Measurements from ENCODE around the gene NRP2.

Gene NRP2

GRCh38 chr2:205744074-205744591, 61.8 kb downstream of the NRP2 start:
- Histone ChIP-seq H3K27ac (replicated peaks; ENCODE audit: low read length) (no peak overlapping the region), H3K14ac (ENCODE audit: low read length) (no peak overlapping the region), H3K27me3 (ENCODE audit: control insufficient read depth in 3 of 3, insufficient read depth in 3 of 3, low read depth in 1 of 3, low read length in 3 of 3) (no peaks in the 10 kb centered on the region), H3K4me1 (ENCODE audit: control insufficient read depth in 2 of 2, insufficient read depth in 1 of 2, low read depth in 1 of 2, low read length in 2 of 2) (peaks cover 2 to 7% of the 10 kb centered on the region in 2 donors), H3K18ac (ENCODE audit: low read length) (no peak overlapping the region), H3K4me3 (ENCODE audit: low read length in 2 of 2) (no peak overlapping the region), H3K4ac (ENCODE audit: low read length) (no peak overlapping the region), H2AK5ac (ENCODE audit: low read depth, low read length) (no peak overlapping the region), H2BK5ac (ENCODE audit: low read length) (no peak overlapping the region), H3K9me3 (replicated peaks in 1 of 2; ENCODE audit: control insufficient read depth in 2 of 2, insufficient read depth in 1 of 2, low read depth in 1 of 2, low read length in 2 of 2) (no peaks in the 10 kb centered on the region), H2BK120ac (ENCODE audit: low read depth, low read length) (no peak overlapping the region), H3K36me3 (replicated peaks in 1 of 2; ENCODE audit: control insufficient read depth in 2 of 2, insufficient read depth in 2 of 2, low read length in 2 of 2) (peaks cover 6 to 96% of the 10 kb centered on the region in 2 donors), H2BK15ac (ENCODE audit: low read length) (no peak overlapping the region), H3K9ac (ENCODE audit: low read depth, low read length, poor library complexity) (no peak overlapping the region), H3K79me1 (ENCODE audit: low read depth, low read length) (no peaks in the 10 kb centered on the region), H3K23ac (ENCODE audit: low read depth, low read length, poor library complexity) (no peak overlapping the region), H4K8ac (ENCODE audit: low read depth, low read length) (no peak overlapping the region), H2BK12ac (ENCODE audit: low read length) (no peak overlapping the region), H2AFZ (ENCODE audit: low read length) (no peak overlapping the region), H3K4me2 (ENCODE audit: insufficient read depth, low read length, poor library complexity, severe bottlenecking) (no peak overlapping the region), H4K91ac (ENCODE audit: low read depth, low read length, poor library complexity) (no peak overlapping the region)
- no CpG with 5 or more reads among the region's 7 CpGs for WGBS, 2 donors (ENCODE audit: extremely low coverage in 2 of 2, insufficient read length in 2 of 2, insufficient replicate concordance in 1 of 2)
- DNase-seq (ENCODE audit: low spot score) = no peak

GRCh38 chr2:205745661-205746419, 63.5 kb downstream of the NRP2 start:
- peaks cover 2 to 8% of the 10 kb centered on the region in 2 donors for H3K4me1 ChIP-seq (ENCODE audit: control insufficient read depth in 2 of 2, insufficient read depth in 1 of 2, low read depth in 1 of 2, low read length in 2 of 2)
- H3K14ac ChIP-seq (ENCODE audit: low read length) = no peak overlapping the region
- no peak overlapping the region for H2BK5ac ChIP-seq (ENCODE audit: low read length)
- no peak overlapping the region for H2AK5ac ChIP-seq (ENCODE audit: low read depth, low read length)
- no peak overlapping the region for H3K9ac ChIP-seq (ENCODE audit: low read depth, low read length, poor library complexity)
- H3K18ac ChIP-seq (ENCODE audit: low read length) = peak overlapping the region; percentile 61
- no peak overlapping the region for H3K27ac ChIP-seq (replicated peaks; ENCODE audit: low read length)
- H2BK15ac ChIP-seq (ENCODE audit: low read length) = no peak overlapping the region
- WGBS, 2 donors (ENCODE audit: extremely low coverage in 2 of 2, insufficient read length in 2 of 2, insufficient replicate concordance in 1 of 2) = no CpG with 5 or more reads among the region's 14 CpGs
- no peak overlapping the region for H4K91ac ChIP-seq (ENCODE audit: low read depth, low read length, poor library complexity)
- no peak for DNase-seq (ENCODE audit: low spot score)
- H3K23ac ChIP-seq (ENCODE audit: low read depth, low read length, poor library complexity) = no peak overlapping the region
- H3K79me1 ChIP-seq (ENCODE audit: low read depth, low read length) = no peaks in the 10 kb centered on the region
- H2BK12ac ChIP-seq (ENCODE audit: low read length) = no peak overlapping the region
- H3K4me2 ChIP-seq (ENCODE audit: insufficient read depth, low read length, poor library complexity, severe bottlenecking) = no peak overlapping the region
- no peak overlapping the region for H3K4ac ChIP-seq (ENCODE audit: low read length)
- no peak overlapping the region for H2AFZ ChIP-seq (ENCODE audit: low read length)
- H3K9me3 ChIP-seq (replicated peaks in 1 of 2; ENCODE audit: control insufficient read depth in 2 of 2, insufficient read depth in 1 of 2, low read depth in 1 of 2, low read length in 2 of 2) = no peaks in the 10 kb centered on the region
- H3K4me3 ChIP-seq (ENCODE audit: low read length in 2 of 2) = no peak overlapping the region
- no peak overlapping the region for H2BK120ac ChIP-seq (ENCODE audit: low read depth, low read length)
- H3K27me3 ChIP-seq (ENCODE audit: control insufficient read depth in 3 of 3, insufficient read depth in 3 of 3, low read depth in 1 of 3, low read length in 3 of 3) = no peaks in the 10 kb centered on the region
- H4K8ac ChIP-seq (ENCODE audit: low read depth, low read length) = no peak overlapping the region
- peaks cover 8 to 95% of the 10 kb centered on the region in 2 donors for H3K36me3 ChIP-seq (replicated peaks in 1 of 2; ENCODE audit: control insufficient read depth in 2 of 2, insufficient read depth in 2 of 2, low read length in 2 of 2)

GRCh38 chr2:205746420-205746785, 64.1 kb downstream of the NRP2 start:
- H2BK120ac ChIP-seq (ENCODE audit: low read depth, low read length) = no peak overlapping the region
- H2AK5ac ChIP-seq (ENCODE audit: low read depth, low read length) = no peak overlapping the region
- no peak overlapping the region for H3K4me2 ChIP-seq (ENCODE audit: insufficient read depth, low read length, poor library complexity, severe bottlenecking)
- peak overlapping the region; percentile 20 for H3K23ac ChIP-seq (ENCODE audit: low read depth, low read length, poor library complexity)
- no peak overlapping the region for H3K4me3 ChIP-seq (ENCODE audit: low read length in 2 of 2)
- no peak overlapping the region for H3K9ac ChIP-seq (ENCODE audit: low read depth, low read length, poor library complexity)
- H4K91ac ChIP-seq (ENCODE audit: low read depth, low read length, poor library complexity) = no peak overlapping the region
- H3K27ac ChIP-seq (replicated peaks; ENCODE audit: low read length) = no peak overlapping the region
- H3K18ac ChIP-seq (ENCODE audit: low read length) = peak overlapping the region; percentile 61
- no peak for DNase-seq (ENCODE audit: low spot score)
- no peaks in the 10 kb centered on the region for H3K9me3 ChIP-seq (replicated peaks in 1 of 2; ENCODE audit: control insufficient read depth in 2 of 2, insufficient read depth in 1 of 2, low read depth in 1 of 2, low read length in 2 of 2)
- no peak overlapping the region for H3K4ac ChIP-seq (ENCODE audit: low read length)
- H3K36me3 ChIP-seq (replicated peaks in 1 of 2; ENCODE audit: control insufficient read depth in 2 of 2, insufficient read depth in 2 of 2, low read length in 2 of 2) = peaks cover 5 to 94% of the 10 kb centered on the region in 2 donors
- H2BK12ac ChIP-seq (ENCODE audit: low read length) = no peak overlapping the region
- H2BK5ac ChIP-seq (ENCODE audit: low read length) = no peak overlapping the region
- H3K4me1 ChIP-seq (ENCODE audit: control insufficient read depth in 2 of 2, insufficient read depth in 1 of 2, low read depth in 1 of 2, low read length in 2 of 2) = peaks cover 2 to 8% of the 10 kb centered on the region in 2 donors
- WGBS, 2 donors (ENCODE audit: extremely low coverage in 2 of 2, insufficient read length in 2 of 2, insufficient replicate concordance in 1 of 2) = no CpG with 5 or more reads among the region's 7 CpGs
- no peak overlapping the region for H4K8ac ChIP-seq (ENCODE audit: low read depth, low read length)
- H2AFZ ChIP-seq (ENCODE audit: low read length) = no peak overlapping the region
- H2BK15ac ChIP-seq (ENCODE audit: low read length) = no peak overlapping the region
- H3K79me1 ChIP-seq (ENCODE audit: low read depth, low read length) = no peaks in the 10 kb centered on the region
- H3K27me3 ChIP-seq (ENCODE audit: control insufficient read depth in 3 of 3, insufficient read depth in 3 of 3, low read depth in 1 of 3, low read length in 3 of 3) = no peaks in the 10 kb centered on the region
- H3K14ac ChIP-seq (ENCODE audit: low read length) = no peak overlapping the region

GRCh38 chr2:205747829-205748386, 65.6 kb downstream of the NRP2 start:
- Histone ChIP-seq H2BK120ac (ENCODE audit: low read depth, low read length) (no peak overlapping the region), H3K9ac (ENCODE audit: low read depth, low read length, poor library complexity) (no peak overlapping the region), H3K27ac (replicated peaks; ENCODE audit: low read length) (no peak overlapping the region), H2AFZ (ENCODE audit: low read length) (no peak overlapping the region), H3K36me3 (replicated peaks in 1 of 2; ENCODE audit: control insufficient read depth in 2 of 2, insufficient read depth in 2 of 2, low read length in 2 of 2) (peaks cover 5 to 94% of the 10 kb centered on the region in 2 donors), H3K9me3 (replicated peaks in 1 of 2; ENCODE audit: control insufficient read depth in 2 of 2, insufficient read depth in 1 of 2, low read depth in 1 of 2, low read length in 2 of 2) (no peaks in the 10 kb centered on the region), H3K27me3 (ENCODE audit: control insufficient read depth in 3 of 3, insufficient read depth in 3 of 3, low read depth in 1 of 3, low read length in 3 of 3) (no peaks in the 10 kb centered on the region), H3K23ac (ENCODE audit: low read depth, low read length, poor library complexity) (no peak overlapping the region), H3K18ac (ENCODE audit: low read length) (no peak overlapping the region), H3K4me2 (ENCODE audit: insufficient read depth, low read length, poor library complexity, severe bottlenecking) (no peak overlapping the region), H2BK15ac (ENCODE audit: low read length) (no peak overlapping the region), H4K8ac (ENCODE audit: low read depth, low read length) (no peak overlapping the region), H2BK12ac (ENCODE audit: low read length) (no peak overlapping the region), H3K4me3 (ENCODE audit: low read length in 2 of 2) (no peak overlapping the region), H4K91ac (ENCODE audit: low read depth, low read length, poor library complexity) (no peak overlapping the region), H3K4ac (ENCODE audit: low read length) (no peak overlapping the region), H3K4me1 (ENCODE audit: control insufficient read depth in 2 of 2, insufficient read depth in 1 of 2, low read depth in 1 of 2, low read length in 2 of 2) (peaks cover 2 to 8% of the 10 kb centered on the region in 2 donors), H3K79me1 (ENCODE audit: low read depth, low read length) (no peaks in the 10 kb centered on the region), H2BK5ac (ENCODE audit: low read length) (no peak overlapping the region), H3K14ac (ENCODE audit: low read length) (no peak overlapping the region), H2AK5ac (ENCODE audit: low read depth, low read length) (no peak overlapping the region)
- WGBS, 2 donors (ENCODE audit: extremely low coverage in 2 of 2, insufficient read length in 2 of 2, insufficient replicate concordance in 1 of 2) = no CpG with 5 or more reads among the region's 11 CpGs
- no peak for DNase-seq (ENCODE audit: low spot score)

All from neuronal stem cell (in vitro differentiated cells).